Ishikawa (cell line): ENCODE results near the gene REXO1.

Experiments used
- CEBPB ChIP-seq: IDR thresholded peaks from 2 replicates; pipeline ENCODE4 v1.6.1; 2012
- CREB1 ChIP-seq: IDR thresholded peaks from 2 replicates; pipeline ENCODE4 v1.6.1; 2012; ENCODE audit warnings: low read depth
- EGR1 ChIP-seq: IDR thresholded peaks from 2 replicates; pipeline ENCODE4 v1.6.1; 2012
- EP300 ChIP-seq: IDR thresholded peaks from 2 replicates; pipeline ENCODE4 v1.6.1; 2012; ENCODE audit warnings: borderline replicate concordance
- FOXM1 ChIP-seq: IDR thresholded peaks from 2 replicates; pipeline ENCODE4 v1.6.1; 2012; ENCODE audit warnings: low read depth, borderline replicate concordance
- NFIC ChIP-seq: IDR thresholded peaks from 2 replicates; pipeline ENCODE4 v1.6.1; 2012
- RAD21 ChIP-seq: IDR thresholded peaks from 2 replicates; pipeline ENCODE4 v1.6.1; 2012; ENCODE audit warnings: low read depth
- REST ChIP-seq: IDR thresholded peaks from 2 replicates; pipeline ENCODE4 v1.6.1; 2012; ENCODE audit warnings: low read depth, mild to moderate bottlenecking
- TAF1 ChIP-seq: IDR thresholded peaks from 2 replicates; pipeline ENCODE4 v1.6.1; 2012; ENCODE audit warnings: low read depth, mild to moderate bottlenecking
- TCF12 ChIP-seq: IDR thresholded peaks from 2 replicates; pipeline ENCODE4 v1.6.1; 2012; ENCODE audit warnings: low read depth
- TEAD4 ChIP-seq: IDR thresholded peaks from 2 replicates; pipeline ENCODE4 v1.6.1; 2012
- YY1 ChIP-seq: IDR thresholded peaks from 2 replicates; pipeline ENCODE4 v1.6.1; 2012; ENCODE audit warnings: low read depth
- ZBTB7A ChIP-seq: IDR thresholded peaks from 2 replicates; pipeline ENCODE4 v1.6.1; 2012; ENCODE audit warnings: low read depth
- TF ChIP-seq, protein P1 (sequence below): IDR thresholded peaks from 2 replicates; pipeline ENCODE4 v1.6.1; 2012
- TF ChIP-seq, protein P2 (sequence below): IDR thresholded peaks from 2 replicates; pipeline ENCODE4 v1.6.1; 2012

REXO1 gene

GRCh38 chr19:1805401-1806183 is 42.7 kb downstream of the REXO1 start:
- TF ChIP-seq, protein P1, sequence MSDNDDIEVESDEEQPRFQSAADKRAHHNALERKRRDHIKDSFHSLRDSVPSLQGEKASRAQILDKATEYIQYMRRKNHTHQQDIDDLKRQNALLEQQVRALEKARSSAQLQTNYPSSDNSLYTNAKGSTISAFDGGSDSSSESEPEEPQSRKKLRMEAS: no peak
- TF ChIP-seq CEBPB: no peak
- no peak for TF ChIP-seq YY1
- no peak for TF ChIP-seq CREB1
- TF ChIP-seq REST: no peak
- no peak for TF ChIP-seq RAD21
- TF ChIP-seq NFIC: no peak
- no peak for TF ChIP-seq TEAD4
- TF ChIP-seq, protein P2, sequence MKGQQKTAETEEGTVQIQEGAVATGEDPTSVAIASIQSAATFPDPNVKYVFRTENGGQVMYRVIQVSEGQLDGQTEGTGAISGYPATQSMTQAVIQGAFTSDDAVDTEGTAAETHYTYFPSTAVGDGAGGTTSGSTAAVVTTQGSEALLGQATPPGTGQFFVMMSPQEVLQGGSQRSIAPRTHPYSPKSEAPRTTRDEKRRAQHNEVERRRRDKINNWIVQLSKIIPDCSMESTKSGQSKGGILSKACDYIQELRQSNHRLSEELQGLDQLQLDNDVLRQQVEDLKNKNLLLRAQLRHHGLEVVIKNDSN: no peak
- no peak for TF ChIP-seq FOXM1
- no peak for TF ChIP-seq EGR1

- no peak for TF ChIP-seq TEAD4
- TF ChIP-seq YY1: no peak
- no peak for TF ChIP-seq REST
- TF ChIP-seq EP300: no peak
- TF ChIP-seq CEBPB: no peak
- TF ChIP-seq, protein P2: no peak
- TF ChIP-seq TCF12: no peak
- no peak for TF ChIP-seq CREB1
- no peak for TF ChIP-seq ZBTB7A
- no peak for TF ChIP-seq EGR1
- TF ChIP-seq FOXM1: no peak
- TF ChIP-seq, protein P1: no peak
- TF ChIP-seq RAD21: no peak
- no peak for TF ChIP-seq NFIC
- TF ChIP-seq TAF1: no peak
Measured at GRCh38 chr19:1804858-1805257, 43.4 kb downstream of the REXO1 start.

GRCh38 chr19:1799695-1800342 is 48.5 kb downstream of the REXO1 start:
- no peak for TF ChIP-seq YY1
- no peak for TF ChIP-seq CEBPB
- no peak for TF ChIP-seq TAF1
- TF ChIP-seq FOXM1: no peak
- no peak for TF ChIP-seq ZBTB7A
- no peak for TF ChIP-seq EGR1
- TF ChIP-seq, protein P1: no peak
- TF ChIP-seq TCF12: no peak
- no peak for TF ChIP-seq CREB1
- TF ChIP-seq EP300: no peak
- no peak for TF ChIP-seq TEAD4
- no peak for TF ChIP-seq REST
- TF ChIP-seq RAD21: no peak
